ENCODE measurements around the gene OR1S2.

The OR1S2 gene

DNA sequence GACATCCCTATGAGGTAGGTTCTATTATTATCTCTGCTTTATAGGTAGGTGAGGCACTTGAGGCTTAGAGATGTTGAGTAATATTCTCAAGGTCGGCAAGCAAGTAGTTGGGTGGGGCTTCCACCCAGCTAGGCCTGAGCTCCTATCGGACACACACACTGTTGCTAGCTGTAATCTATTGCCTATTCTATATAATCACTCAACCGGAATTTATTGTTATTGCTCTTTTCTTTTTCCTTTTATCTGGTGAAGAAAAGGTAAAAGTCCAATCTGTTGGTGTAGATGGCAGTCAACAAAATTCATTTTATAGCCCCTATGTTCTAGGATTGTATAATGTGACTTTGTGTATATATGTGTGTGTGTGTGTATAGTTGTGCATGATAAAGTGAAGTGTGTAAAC is 11.7 kb downstream of the OR1S2 start:
- no peak overlapping the region for H4K12ac ChIP-seq (ENCODE audit: low read depth, low read length)
- H4K91ac ChIP-seq (ENCODE audit: low read depth, low read length) = no peak overlapping the region
- no CpG with 5 or more reads among the region's 3 CpGs for WGBS (ENCODE audit: extremely low coverage, insufficient coverage, insufficient read length)
- no peak overlapping the region for H4K8ac ChIP-seq (ENCODE audit: low read depth, low read length)
- H2AK5ac ChIP-seq (ENCODE audit: low read length) = no peak overlapping the region
- H3K18ac ChIP-seq (ENCODE audit: low read length) = no peak overlapping the region
- H2AFZ ChIP-seq (ENCODE audit: insufficient read depth, low read length, poor library complexity) = no peak overlapping the region
- H3K4me1 ChIP-seq (ENCODE audit: control insufficient read depth in 1 of 2, insufficient read depth in 2 of 2, low read length in 2 of 2) = no peaks in the 10 kb centered on the region
- H2BK12ac ChIP-seq (ENCODE audit: low read length) = no peak overlapping the region
- H3K79me1 ChIP-seq (ENCODE audit: low read length) = no peaks in the 10 kb centered on the region
- no peak overlapping the region for H3K14ac ChIP-seq (ENCODE audit: low read length)
- H3K4me3 ChIP-seq (ENCODE audit: low read depth, low read length) = no peak overlapping the region
- no peak overlapping the region for H3K4ac ChIP-seq (ENCODE audit: low read depth, low read length)
- no peak overlapping the region for H3K23ac ChIP-seq (ENCODE audit: low read length)
- no peak for DNase-seq
- no peaks in the 10 kb centered on the region for H3K36me3 ChIP-seq (ENCODE audit: control insufficient read depth in 1 of 2, insufficient read depth in 2 of 2, low read length in 2 of 2)
- H3K27me3 ChIP-seq (ENCODE audit: insufficient read depth, low read length) = no peaks in the 10 kb centered on the region
- H2BK120ac ChIP-seq (ENCODE audit: insufficient read depth, low read length, poor library complexity) = no peak overlapping the region
- peaks cover 1% of the 10 kb centered on the region for H3K9me3 ChIP-seq (ENCODE audit: insufficient read depth, low read depth, low read length)
- no peaks in the 10 kb centered on the region for H3K79me2 ChIP-seq (ENCODE audit: control insufficient read depth, insufficient read depth, low read length, poor library complexity)
- no peak overlapping the region for H2BK5ac ChIP-seq (ENCODE audit: low read depth, low read length, poor library complexity)
- no peak overlapping the region for H3K9ac ChIP-seq (ENCODE audit: low read length)
- no peak overlapping the region for H3K4me2 ChIP-seq (ENCODE audit: low read length)
- H3K27ac ChIP-seq (ENCODE audit: low read depth, low read length) = no peak overlapping the region

DNA sequence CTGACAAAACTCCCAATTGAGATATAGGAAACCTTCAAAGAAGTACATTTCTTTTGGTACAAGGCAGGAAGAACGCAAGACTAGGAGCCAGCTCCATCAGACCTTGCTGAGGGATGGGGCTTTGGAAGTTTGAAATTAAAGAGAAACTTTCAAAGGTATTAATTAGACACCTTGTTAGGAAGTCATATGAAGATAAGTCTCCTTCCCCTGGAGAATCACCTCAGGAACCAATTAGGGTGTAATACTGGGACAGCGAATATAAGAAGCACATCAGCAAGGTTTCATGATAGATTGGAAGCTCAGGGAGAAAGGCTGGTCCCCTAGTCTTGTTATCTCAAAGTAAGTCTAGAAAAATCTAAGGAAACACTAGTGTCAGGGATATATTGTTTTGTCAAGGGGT is 15.2 kb downstream of the OR1S2 start, which contains the start of gene OR9Q2:
Gene OR9Q2, plus strand, starts transcription at position 301 of the 400 bp plus-strand sequence. CDS start 1,421 bp downstream, outside the sequence.
- Histone ChIP-seq H2BK120ac (ENCODE audit: insufficient read depth, low read length, poor library complexity) (no peak within 1 kb of the TSS), H4K91ac (ENCODE audit: low read depth, low read length) (no peak within 1 kb of the TSS), H3K9me3 (ENCODE audit: insufficient read depth, low read depth, low read length) (peaks cover 1% of the 10 kb centered on the region), H2BK12ac (ENCODE audit: low read length) (no peak within 1 kb of the TSS), H2BK5ac (ENCODE audit: low read depth, low read length, poor library complexity) (no peak within 1 kb of the TSS), H3K4me2 (ENCODE audit: low read length) (no peak within 1 kb of the TSS), H3K4me3 (ENCODE audit: low read depth, low read length) (no peak within 1 kb of the TSS), H3K27ac (ENCODE audit: low read depth, low read length) (no peak within 1 kb of the TSS), H3K23ac (ENCODE audit: low read length) (no peak within 1 kb of the TSS), H2AK5ac (ENCODE audit: low read length) (no peak within 1 kb of the TSS), H3K9ac (ENCODE audit: low read length) (no peak within 1 kb of the TSS), H3K27me3 (ENCODE audit: insufficient read depth, low read length) (no peaks in the 10 kb centered on the region), H3K79me2 (ENCODE audit: control insufficient read depth, insufficient read depth, low read length, poor library complexity) (no peaks in the 10 kb centered on the region), H3K36me3 (ENCODE audit: control insufficient read depth in 1 of 2, insufficient read depth in 2 of 2, low read length in 2 of 2) (no peaks in the 10 kb centered on the region), H2AFZ (ENCODE audit: insufficient read depth, low read length, poor library complexity) (no peak within 1 kb of the TSS), H3K4me1 (ENCODE audit: control insufficient read depth in 1 of 2, insufficient read depth in 2 of 2, low read length in 2 of 2) (no peaks in the 10 kb centered on the region), H4K8ac (ENCODE audit: low read depth, low read length) (no peak within 1 kb of the TSS), H4K12ac (ENCODE audit: low read depth, low read length) (no peak within 1 kb of the TSS), H3K79me1 (ENCODE audit: low read length) (no peaks in the 10 kb centered on the region), H3K18ac (ENCODE audit: low read length) (no peak within 1 kb of the TSS), H3K4ac (ENCODE audit: low read depth, low read length) (no peak within 1 kb of the TSS), H3K14ac (ENCODE audit: low read length) (no peak within 1 kb of the TSS)
- no CpG with 5 or more reads among the region's 2 CpGs for WGBS (ENCODE audit: extremely low coverage, insufficient coverage, insufficient read length)
- no peak for DNase-seq

DNA sequence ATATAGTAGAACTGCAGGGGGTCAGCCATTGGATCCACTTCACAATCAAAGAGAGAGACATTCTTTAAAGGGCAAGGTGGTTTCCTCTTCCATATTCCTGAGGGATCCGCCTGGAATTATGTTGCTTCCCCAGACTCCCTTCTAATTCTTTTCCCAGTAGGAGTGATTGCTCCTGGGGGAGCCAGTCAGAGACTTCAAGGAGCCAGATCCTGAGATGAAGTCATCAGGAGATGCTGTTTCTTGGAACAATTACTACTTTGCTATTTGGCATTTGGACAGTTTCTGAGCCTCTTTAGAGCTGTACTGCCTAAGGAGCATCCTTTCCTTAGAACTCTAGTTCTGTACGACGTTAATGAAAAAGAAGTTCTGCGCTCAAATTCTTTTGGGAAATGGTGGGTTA is 17.0 kb downstream of the OR1S2 start:
- Histone ChIP-seq H2AK5ac (ENCODE audit: low read length) (no peak overlapping the region), H3K23ac (ENCODE audit: low read length) (no peak overlapping the region), H3K4me2 (ENCODE audit: low read length) (no peak overlapping the region), H3K79me2 (ENCODE audit: control insufficient read depth, insufficient read depth, low read length, poor library complexity) (no peaks in the 10 kb centered on the region), H3K4ac (ENCODE audit: low read depth, low read length) (no peak overlapping the region), H2BK120ac (ENCODE audit: insufficient read depth, low read length, poor library complexity) (no peak overlapping the region), H3K79me1 (ENCODE audit: low read length) (no peaks in the 10 kb centered on the region), H4K91ac (ENCODE audit: low read depth, low read length) (no peak overlapping the region), H3K36me3 (ENCODE audit: control insufficient read depth in 1 of 2, insufficient read depth in 2 of 2, low read length in 2 of 2) (no peaks in the 10 kb centered on the region), H3K14ac (ENCODE audit: low read length) (no peak overlapping the region), H3K9ac (ENCODE audit: low read length) (no peak overlapping the region), H3K27me3 (ENCODE audit: insufficient read depth, low read length) (no peaks in the 10 kb centered on the region), H4K12ac (ENCODE audit: low read depth, low read length) (no peak overlapping the region), H3K9me3 (ENCODE audit: insufficient read depth, low read depth, low read length) (peaks cover 1% of the 10 kb centered on the region), H3K27ac (ENCODE audit: low read depth, low read length) (no peak overlapping the region), H2BK5ac (ENCODE audit: low read depth, low read length, poor library complexity) (no peak overlapping the region), H3K18ac (ENCODE audit: low read length) (no peak overlapping the region), H3K4me3 (ENCODE audit: low read depth, low read length) (no peak overlapping the region), H2BK12ac (ENCODE audit: low read length) (no peak overlapping the region), H2AFZ (ENCODE audit: insufficient read depth, low read length, poor library complexity) (no peak overlapping the region), H3K4me1 (ENCODE audit: control insufficient read depth in 1 of 2, insufficient read depth in 2 of 2, low read length in 2 of 2) (no peaks in the 10 kb centered on the region), H4K8ac (ENCODE audit: low read depth, low read length) (no peak overlapping the region)
- WGBS (ENCODE audit: extremely low coverage, insufficient coverage, insufficient read length) = no CpG with 5 or more reads among the region's 4 CpGs
- no peak for DNase-seq

DNA sequence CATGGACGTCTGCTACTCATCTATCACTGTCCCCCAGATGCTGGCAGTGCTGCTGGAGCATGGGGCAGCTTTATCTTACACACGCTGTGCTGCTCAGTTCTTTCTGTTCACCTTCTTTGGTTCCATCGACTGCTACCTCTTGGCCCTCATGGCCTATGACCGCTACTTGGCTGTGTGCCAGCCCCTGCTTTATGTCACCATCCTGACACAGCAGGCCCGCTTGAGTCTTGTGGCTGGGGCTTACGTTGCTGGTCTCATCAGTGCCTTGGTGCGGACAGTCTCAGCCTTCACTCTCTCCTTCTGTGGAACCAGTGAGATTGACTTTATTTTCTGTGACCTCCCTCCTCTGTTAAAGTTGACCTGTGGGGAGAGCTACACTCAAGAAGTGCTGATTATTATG is 24.3 kb downstream of the OR1S2 start:
- WGBS (ENCODE audit: extremely low coverage, insufficient coverage, insufficient read length) = no CpG with 5 or more reads among the region's 7 CpGs
- Histone ChIP-seq H3K18ac (ENCODE audit: low read length) (no peak overlapping the region), H3K9ac (ENCODE audit: low read length) (no peak overlapping the region), H4K8ac (ENCODE audit: low read depth, low read length) (no peak overlapping the region), H2AK5ac (ENCODE audit: low read length) (no peak overlapping the region), H3K4me1 (ENCODE audit: control insufficient read depth in 1 of 2, insufficient read depth in 2 of 2, low read length in 2 of 2) (no peaks in the 10 kb centered on the region), H3K36me3 (ENCODE audit: control insufficient read depth in 1 of 2, insufficient read depth in 2 of 2, low read length in 2 of 2) (no peaks in the 10 kb centered on the region), H3K4me2 (ENCODE audit: low read length) (no peak overlapping the region), H4K12ac (ENCODE audit: low read depth, low read length) (no peak overlapping the region), H3K23ac (ENCODE audit: low read length) (no peak overlapping the region), H2BK120ac (ENCODE audit: insufficient read depth, low read length, poor library complexity) (no peak overlapping the region), H4K91ac (ENCODE audit: low read depth, low read length) (no peak overlapping the region), H3K9me3 (ENCODE audit: insufficient read depth, low read depth, low read length) (peaks cover 2% of the 10 kb centered on the region), H2BK5ac (ENCODE audit: low read depth, low read length, poor library complexity) (no peak overlapping the region), H3K14ac (ENCODE audit: low read length) (no peak overlapping the region), H3K4ac (ENCODE audit: low read depth, low read length) (no peak overlapping the region), H3K4me3 (ENCODE audit: low read depth, low read length) (no peak overlapping the region), H3K79me2 (ENCODE audit: control insufficient read depth, insufficient read depth, low read length, poor library complexity) (no peaks in the 10 kb centered on the region), H3K27ac (ENCODE audit: low read depth, low read length) (no peak overlapping the region), H3K79me1 (ENCODE audit: low read length) (no peaks in the 10 kb centered on the region), H2AFZ (ENCODE audit: insufficient read depth, low read length, poor library complexity) (no peak overlapping the region), H3K27me3 (ENCODE audit: insufficient read depth, low read length) (no peaks in the 10 kb centered on the region), H2BK12ac (ENCODE audit: low read length) (no peak overlapping the region)
- DNase-seq = peak in 1 of 2 donors; percentile 4
